ENCODE results near the gene TIMM9. TPM values are rescaled to one million over a fixed set of nuclear protein-coding genes. Genes with fewer than 3 reads are reported as not detected.

TIMM9 gene, protein sequence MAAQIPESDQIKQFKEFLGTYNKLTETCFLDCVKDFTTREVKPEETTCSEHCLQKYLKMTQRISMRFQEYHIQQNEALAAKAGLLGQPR
- 34.1 and 37.9 TPM in 2 replicates for total RNA-seq
- long read RNA-seq, partial matches to known transcripts, result 23 of 25 reads
- long read RNA-seq, other reads (novel, unspliced or antisense), result 0 of 25 reads

DNA sequence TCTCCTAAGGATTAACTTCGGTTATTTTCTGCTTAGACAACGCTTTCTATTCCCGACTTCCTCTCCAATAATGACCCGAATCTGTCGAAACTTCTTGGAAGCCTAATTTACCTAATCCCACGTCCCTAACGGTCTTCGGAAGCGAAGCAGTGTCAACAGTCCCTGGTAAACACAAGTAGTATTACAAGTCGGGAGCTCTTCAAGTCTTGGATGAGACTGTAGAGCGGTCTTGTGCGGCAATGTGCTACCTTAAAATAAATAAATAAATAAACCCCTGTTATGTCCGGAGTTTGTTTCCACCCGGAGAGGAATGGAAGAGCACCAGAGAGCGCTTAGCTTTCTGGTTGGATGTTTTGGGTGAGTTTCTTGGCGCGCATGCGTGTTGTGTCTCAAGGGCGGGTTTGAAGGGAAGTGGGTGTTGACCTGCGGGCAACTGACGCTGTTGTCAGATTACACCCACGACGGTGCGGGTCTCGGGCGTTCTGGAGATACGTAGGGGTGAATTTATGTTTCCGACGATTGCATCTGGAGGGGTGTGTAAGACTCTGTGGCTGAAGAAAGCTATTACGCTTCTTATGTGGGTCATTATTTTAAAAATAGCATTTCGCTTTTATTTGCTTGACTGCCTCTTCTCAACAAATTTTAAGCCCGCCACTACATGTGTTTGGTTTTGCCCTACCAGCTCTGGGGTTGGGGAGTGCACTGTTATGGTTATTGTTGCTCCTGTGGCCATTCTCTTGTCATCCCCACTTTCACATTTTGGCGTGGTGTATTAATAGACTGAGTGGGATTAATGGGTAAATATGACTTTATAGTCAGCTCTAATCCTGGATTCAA is at the start of gene TIMM9, which contains the start of gene KIAA0586:
Gene TIMM9, minus strand, starts transcription at position 251 of the 837 bp plus-strand sequence. CDS start 15,586 bp downstream, outside the sequence.
Gene KIAA0586, plus strand, starts transcription at position 439 of the 837 bp plus-strand sequence. CDS start 546 bp downstream, outside the sequence.
- Mint-ChIP-seq H3K36me3 (ENCODE audit: insufficient read depth) (no peaks in the 10 kb centered on the region), H3K4me3 (ENCODE audit: low read depth) (peak within 1 kb of the TSS; percentile 92), H3K9me3 (ENCODE audit: low read depth) (no peaks in the 10 kb centered on the region), H3K4me1 (ENCODE audit: low read depth) (peaks cover 15% of the 10 kb centered on the region), H3K27ac (peak within 1 kb of the TSS; percentile 98), H3K27me3 (no peaks in the 10 kb centered on the region)
- TF ChIP-seq, protein P1, sequence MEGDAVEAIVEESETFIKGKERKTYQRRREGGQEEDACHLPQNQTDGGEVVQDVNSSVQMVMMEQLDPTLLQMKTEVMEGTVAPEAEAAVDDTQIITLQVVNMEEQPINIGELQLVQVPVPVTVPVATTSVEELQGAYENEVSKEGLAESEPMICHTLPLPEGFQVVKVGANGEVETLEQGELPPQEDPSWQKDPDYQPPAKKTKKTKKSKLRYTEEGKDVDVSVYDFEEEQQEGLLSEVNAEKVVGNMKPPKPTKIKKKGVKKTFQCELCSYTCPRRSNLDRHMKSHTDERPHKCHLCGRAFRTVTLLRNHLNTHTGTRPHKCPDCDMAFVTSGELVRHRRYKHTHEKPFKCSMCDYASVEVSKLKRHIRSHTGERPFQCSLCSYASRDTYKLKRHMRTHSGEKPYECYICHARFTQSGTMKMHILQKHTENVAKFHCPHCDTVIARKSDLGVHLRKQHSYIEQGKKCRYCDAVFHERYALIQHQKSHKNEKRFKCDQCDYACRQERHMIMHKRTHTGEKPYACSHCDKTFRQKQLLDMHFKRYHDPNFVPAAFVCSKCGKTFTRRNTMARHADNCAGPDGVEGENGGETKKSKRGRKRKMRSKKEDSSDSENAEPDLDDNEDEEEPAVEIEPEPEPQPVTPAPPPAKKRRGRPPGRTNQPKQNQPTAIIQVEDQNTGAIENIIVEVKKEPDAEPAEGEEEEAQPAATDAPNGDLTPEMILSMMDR (IDR thresholded peaks at IDR 0.05; ENCODE audit: unreplicated experiment), result no peak
- DNase-seq (ENCODE audit: low spot score, unreplicated experiment), result peak; percentile 80

DNA sequence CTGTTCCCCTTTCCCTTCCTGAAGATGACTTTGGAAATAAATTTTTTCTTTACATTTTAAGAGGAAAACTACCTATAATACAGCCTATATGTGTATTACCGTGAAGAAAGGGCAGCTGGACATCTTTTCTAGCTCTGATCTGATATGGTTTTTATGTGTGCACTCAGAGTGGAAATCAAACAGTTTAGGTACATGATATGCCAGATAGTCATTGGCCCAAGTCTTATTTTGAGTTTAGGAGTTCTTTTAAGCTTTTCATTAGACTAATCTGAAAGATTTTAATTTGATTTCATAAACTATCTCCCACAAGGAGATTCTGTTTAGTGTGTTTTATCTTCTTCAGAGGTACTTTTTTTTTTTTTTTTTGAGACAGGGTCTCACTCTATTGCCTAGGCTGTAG is 49.0 kb upstream of the TIMM9 start:
- no peak overlapping the region for H3K4me3 Mint-ChIP-seq (ENCODE audit: low read depth)
- no peaks in the 10 kb centered on the region for H3K27me3 Mint-ChIP-seq
- TF ChIP-seq, protein P1 (IDR thresholded peaks at IDR 0.05; ENCODE audit: unreplicated experiment), result no peak
- DNase-seq (ENCODE audit: low spot score, unreplicated experiment), result no peak
- H3K36me3 Mint-ChIP-seq (ENCODE audit: insufficient read depth), result peaks cover 18% of the 10 kb centered on the region
- no peaks in the 10 kb centered on the region for H3K9me3 Mint-ChIP-seq (ENCODE audit: low read depth)
- H3K27ac Mint-ChIP-seq, result no peak overlapping the region
- no peaks in the 10 kb centered on the region for H3K4me1 Mint-ChIP-seq (ENCODE audit: low read depth)

DNA sequence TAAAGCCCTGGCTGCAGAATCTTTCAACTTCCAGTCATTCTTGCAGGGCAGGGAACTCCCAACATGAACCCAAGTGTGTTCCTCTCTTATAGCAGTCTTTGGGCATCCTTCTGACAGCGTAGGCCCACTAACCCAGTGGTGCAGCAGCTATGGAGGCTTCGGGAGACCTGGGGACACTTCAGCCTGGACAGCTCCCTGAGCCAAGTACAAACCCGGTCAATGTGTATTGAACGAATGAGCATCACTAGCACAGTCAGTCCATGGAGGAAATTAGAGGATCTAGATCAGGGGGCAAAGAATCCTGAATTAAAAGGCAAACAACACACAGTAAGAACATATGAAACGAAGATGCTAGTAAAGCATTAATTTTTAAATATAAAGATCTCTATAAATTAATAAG is 42.0 kb upstream of the TIMM9 start:
- peaks cover 10% of the 10 kb centered on the region for H3K36me3 Mint-ChIP-seq (ENCODE audit: insufficient read depth)
- no peak overlapping the region for H3K4me3 Mint-ChIP-seq (ENCODE audit: low read depth)
- DNase-seq (ENCODE audit: low spot score, unreplicated experiment), result no peak
- H3K27me3 Mint-ChIP-seq, result no peaks in the 10 kb centered on the region
- H3K27ac Mint-ChIP-seq, result no peak overlapping the region
- H3K4me1 Mint-ChIP-seq (ENCODE audit: low read depth), result peaks cover 3% of the 10 kb centered on the region
- TF ChIP-seq, protein P1 (IDR thresholded peaks at IDR 0.05; ENCODE audit: unreplicated experiment), result no peak
- H3K9me3 Mint-ChIP-seq (ENCODE audit: low read depth), result no peaks in the 10 kb centered on the region

DNA sequence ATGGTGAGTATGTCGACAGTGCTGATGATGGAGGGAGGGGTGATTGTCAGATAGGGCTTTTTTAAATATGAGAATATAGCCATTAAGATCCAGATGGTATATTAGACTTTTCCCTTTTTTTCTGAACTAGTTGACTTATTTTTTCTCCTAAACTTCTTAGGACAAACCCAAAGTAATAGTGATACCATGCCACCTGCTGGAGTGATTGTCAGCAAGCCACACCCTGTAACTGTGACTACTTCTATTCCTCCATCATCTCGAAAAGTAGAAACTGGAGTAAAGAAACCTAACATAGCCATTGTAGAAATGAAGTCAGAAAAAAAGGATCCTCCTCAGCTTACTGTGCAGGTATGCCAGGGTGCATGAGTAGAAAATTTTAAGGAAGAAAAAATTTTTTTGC is 40.2 kb upstream of the TIMM9 start:
- Mint-ChIP-seq H3K27me3 (no peaks in the 10 kb centered on the region), H3K4me3 (ENCODE audit: low read depth) (no peak overlapping the region), H3K4me1 (ENCODE audit: low read depth) (peaks cover 3% of the 10 kb centered on the region), H3K27ac (no peak overlapping the region), H3K9me3 (ENCODE audit: low read depth) (no peaks in the 10 kb centered on the region), H3K36me3 (ENCODE audit: insufficient read depth) (peaks cover 8% of the 10 kb centered on the region)
- DNase-seq (ENCODE audit: low spot score, unreplicated experiment), result no peak
- TF ChIP-seq, protein P1 (IDR thresholded peaks at IDR 0.05; ENCODE audit: unreplicated experiment), result no peak

DNA sequence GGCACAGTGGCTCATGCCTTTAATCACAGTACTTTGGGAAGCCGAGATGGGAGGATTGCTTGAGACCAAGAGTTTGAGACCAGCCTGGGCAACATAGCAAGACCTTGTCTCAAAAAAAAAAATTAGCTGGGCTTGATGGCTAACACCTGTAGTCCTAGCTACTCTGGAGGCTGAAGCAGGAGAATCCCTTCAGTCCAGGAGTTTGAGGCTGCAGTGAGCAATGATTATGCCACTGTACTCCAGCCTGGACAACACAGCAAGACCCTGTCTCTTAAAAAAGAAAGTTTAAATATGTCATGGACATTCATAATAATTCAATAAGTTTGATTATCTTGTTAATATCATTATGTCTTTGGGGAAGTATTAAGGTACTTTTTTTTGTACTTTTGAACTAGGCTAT is 39.1 kb upstream of the TIMM9 start:
- Mint-ChIP-seq H3K4me1 (ENCODE audit: low read depth) (peaks cover 3% of the 10 kb centered on the region), H3K36me3 (ENCODE audit: insufficient read depth) (peaks cover 7% of the 10 kb centered on the region)
- TF ChIP-seq, protein P1 (IDR thresholded peaks at IDR 0.05; ENCODE audit: unreplicated experiment), result no peak

More for the DNA sequence above, 39.1 kb upstream of the TIMM9 start:
- Mint-ChIP-seq H3K9me3 (ENCODE audit: low read depth) (no peaks in the 10 kb centered on the region), H3K27me3 (no peaks in the 10 kb centered on the region), H3K27ac (no peak overlapping the region), H3K4me3 (ENCODE audit: low read depth) (no peak overlapping the region)
- DNase-seq (ENCODE audit: low spot score, unreplicated experiment), result no peak
